Endothelial cell of umbilical vein (primary cell): Measurements from ENCODE around the gene FBXW7. TPM values are rescaled to one million over a fixed set of nuclear protein-coding genes. Genes with fewer than 3 reads are reported as not detected.

Experiments used
- BruUV-seq: library from RNA; stranded (reverse); fragments of 400-500 nt; replicated peaks from 2 replicates; lab custom pipeline; 2021; lab: Mats Ljungman, UMichigan
- CTCF ChIA-PET: fragments of 300-600, 350-600 bp; sonication (Branson Sonifier 250); formaldehyde crosslinking; loops from one replicate; lab custom pipeline; 2021; ENCODE audit warnings: antibody characterized with exemption, inconsistent platforms; lab: Charles Lee
- POLR2A ChIA-PET: fragments of 300-600, 350-600 bp; sonication (Branson Sonifier 250); formaldehyde crosslinking; loops from one replicate; lab custom pipeline; 2021; ENCODE audit warnings: antibody characterized with exemption, inconsistent platforms; lab: Charles Lee
- DNase-seq: peaks from one replicate; pipeline ENCODE4 v3.0.0-alpha.2; 2011; ENCODE audit warnings: low read depth, low spot score
- FAIRE-seq: peaks from 2 replicates; lab custom pipeline; 2011; peaks lifted over from hg19 to GRCh38; lab: Jason Lieb, UNC
- H2AFZ ChIP-seq: 2 replicates; pipeline ENCODE4 v1.6.0; 2012; ENCODE audit warnings: low read depth, low read length, control low read depth, inconsistent platforms
- H3K27ac ChIP-seq: 2 replicates; pipeline ENCODE4 v1.5.1; 2011; ENCODE audit warnings: low read depth, mild to moderate bottlenecking, control low read depth, low read length, moderate library complexity; ENCODE audit not compliant: insufficient read depth
- H3K27me3 ChIP-seq, 2 experiments: 2 replicates each; pipeline versions ENCODE4 v1.6.0 to v1.6.1; 2011; ENCODE audit warnings: low read length in 2 of 2, mixed read lengths in 1 of 2; ENCODE audit not compliant: control insufficient read depth in 2 of 2, insufficient read depth in 2 of 2
- H3K36me3 ChIP-seq, 2 experiments: 2 replicates in 1 of 2; 3 replicates in 1 of 2; pipeline ENCODE4 v1.5.1; 2011; ENCODE audit warnings: low read length in 2 of 2, mild to moderate bottlenecking in 1 of 2, moderate library complexity in 1 of 2; ENCODE audit not compliant: control insufficient read depth in 2 of 2, insufficient read depth in 2 of 2; ENCODE audit errors: extremely low read depth in 1 of 2
- H3K4me1 ChIP-seq: 3 replicates; pipeline ENCODE4 v1.5.1; 2011; ENCODE audit warnings: mild to moderate bottlenecking, low read length; ENCODE audit not compliant: control insufficient read depth, insufficient read depth; ENCODE audit errors: extremely low read depth
- H3K4me2 ChIP-seq: 2 replicates; pipeline ENCODE4 v1.6.1; 2011; ENCODE audit warnings: low read length, control low read depth, mixed read lengths; ENCODE audit not compliant: insufficient read depth
- H3K4me3 ChIP-seq, 3 experiments: fragments of 200-600 bp in 1 of 3; sonication (generic), shearing (Covaris generic) in 1 of 3; replicated peaks in 1 of 3; 2 replicates each; pipeline ENCODE4 v1.5.1; 2011 to 2016; ENCODE audit warnings: control low read depth in 3 of 3, low read length in 3 of 3, mild to moderate bottlenecking in 2 of 3, inconsistent platforms in 1 of 3, low read depth in 1 of 3, moderate library complexity in 1 of 3; ENCODE audit not compliant: insufficient read depth in 1 of 3
- H3K79me2 ChIP-seq: 2 replicates; pipeline ENCODE4 v1.6.0; 2012; ENCODE audit warnings: low read length, inconsistent platforms; ENCODE audit not compliant: control insufficient read depth, insufficient read depth
- H3K9ac ChIP-seq: replicated peaks from 2 replicates; pipeline ENCODE3; 2011; ENCODE audit warnings: low read length, control low read depth; ENCODE audit not compliant: insufficient read depth; ENCODE audit errors: extremely low read depth
- H3K9me1 ChIP-seq: replicated peaks from 3 replicates; pipeline ENCODE4 v1.6.0; 2011; ENCODE audit warnings: mild to moderate bottlenecking, low read length; ENCODE audit not compliant: control insufficient read depth, insufficient read depth; ENCODE audit errors: extremely low read depth
- H3K9me3 ChIP-seq: replicated peaks from 2 replicates; pipeline ENCODE4 v1.5.1; 2012; ENCODE audit warnings: low read length, inconsistent platforms; ENCODE audit not compliant: control insufficient read depth, insufficient read depth
- H4K20me1 ChIP-seq: replicated peaks from 2 replicates; pipeline ENCODE3; 2011; ENCODE audit warnings: mild to moderate bottlenecking, low read length; ENCODE audit not compliant: control insufficient read depth, insufficient read depth; ENCODE audit errors: extremely low read depth
- EZH2 ChIP-seq: IDR thresholded peaks from 2 replicates; pipeline ENCODE4 v1.6.1; 2012; ENCODE audit warnings: borderline replicate concordance, low read depth, mild to moderate bottlenecking, moderate library complexity, low read length, inconsistent platforms; ENCODE audit not compliant: severe bottlenecking
- FOS ChIP-seq: IDR thresholded peaks from 2 replicates; pipeline ENCODE4 v1.6.1; 2011; ENCODE audit warnings: mild to moderate bottlenecking, low read length, moderate library complexity, borderline replicate concordance; ENCODE audit not compliant: insufficient read depth
- GATA2 ChIP-seq: IDR thresholded peaks from 2 replicates; pipeline ENCODE4 v1.7.0; 2011; ENCODE audit warnings: low read depth, mild to moderate bottlenecking, moderate library complexity, mixed read lengths, low read length; ENCODE audit not compliant: insufficient read length, insufficient read depth
- JUN ChIP-seq: IDR thresholded peaks from 2 replicates; pipeline ENCODE4 v1.6.1; 2011; ENCODE audit warnings: borderline replicate concordance, low read depth; ENCODE audit not compliant: insufficient read length, insufficient read depth
- POLR2A ChIP-seq: IDR thresholded peaks from 2 replicates; pipeline ENCODE4 v1.6.1; 2012; ENCODE audit warnings: low read depth, mild to moderate bottlenecking, control low read depth, low read length
- POLR2AphosphoS5 ChIP-seq: IDR thresholded peaks from 2 replicates; pipeline ENCODE4 v1.6.1; 2012; ENCODE audit warnings: low read depth, mild to moderate bottlenecking, control low read depth, low read length, moderate library complexity; ENCODE audit not compliant: insufficient read depth
- dilution Hi-C: fragments of 300-500 bp; cut with MboI; formaldehyde crosslinking; loops from one replicate; pipeline ENCODE4 v1.15.0; 2019; ENCODE audit warnings: low sequenced_read_pairs; ENCODE audit not compliant: extremely low pct_ligation_motif_present
- intact Hi-C: fragments of 100-400 bp; cut with micrococcal nuclease; formaldehyde crosslinking; loops from one replicate; pipeline ENCODE4 v1.10.0; 2022
- polyA plus RNA-seq, 4 experiments: library from polyadenylated mRNA; depleted of rRNA in 3 of 4; stranded (reverse) in 3 of 4; unstranded in 1 of 4; fragments of >200 nt; gene quantifications; 2 replicates each; pipeline versions ENCODE4 v1.2.1 to v1.2.3, GENCODE V29; 2011 to 2012; ENCODE audit warnings: missing spikeins in 1 of 4
- total RNA-seq: library from RNA; stranded (reverse); gene quantifications from 2 replicates; pipeline ENCODE4 v1.2.3, GENCODE V29; 2021
- TF ChIP-seq, protein P1 (sequence below), 2 donors: IDR thresholded peaks; 1 replicate in 1 of 2; 2 replicates in 1 of 2; pipeline ENCODE4 v1.5.1; 2011; ENCODE audit warnings: low read length in 2 of 2, mild to moderate bottlenecking in 2 of 2, moderate library complexity in 2 of 2, control low read depth in 1 of 2, inconsistent platforms in 1 of 2, low read depth in 1 of 2; ENCODE audit not compliant: insufficient read depth in 1 of 2; ENCODE audit errors: extremely low read depth in 1 of 2

FBXW7 gene
- total and polyA plus RNA-seq, 2 donors (not counting 3 experiments of a cell fraction or from before 2014, with no cell fraction given): 7.0 to 28.1 TPM

DNA sequence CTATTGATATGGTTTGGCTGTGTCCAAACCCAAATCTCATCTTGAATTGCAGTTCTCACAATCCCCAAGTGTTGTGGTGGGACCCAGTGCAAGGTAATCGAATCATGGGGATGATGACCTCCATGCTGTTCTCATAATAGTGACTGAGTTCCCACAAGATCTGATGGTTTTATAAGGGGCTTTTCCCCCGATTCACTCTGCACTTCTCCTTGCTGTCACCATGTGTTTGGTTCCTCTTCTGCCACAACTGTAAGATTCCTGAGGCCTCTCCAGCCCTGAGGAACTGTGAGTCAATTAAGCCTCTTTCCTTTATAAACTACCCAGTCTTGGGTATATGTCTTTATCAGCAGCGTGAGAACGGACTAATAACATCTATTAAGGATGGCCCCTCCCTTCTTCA is 68.8 kb downstream of the FBXW7 start:
- no peak overlapping the region for H2AFZ ChIP-seq
- H3K4me1 ChIP-seq: peaks cover 11% of the 10 kb centered on the region
- H3K27me3 ChIP-seq: no peaks in the 10 kb centered on the region
- BruUV-seq: no TSS peak
- H3K9me1 ChIP-seq: peaks cover 2% of the 10 kb centered on the region
- H3K9me3 ChIP-seq: no peaks in the 10 kb centered on the region
- no peak overlapping the region for H3K27ac ChIP-seq
- intact Hi-C loops: no loop called here
- dilution Hi-C loops: no loop called here
- H3K4me3 ChIP-seq: no peak overlapping the region
- TF ChIP-seq FOS (no peak), GATA2 (no peak), POLR2A (no peak), POLR2AphosphoS5 (no peak), JUN (no peak)
- H4K20me1 ChIP-seq: peaks cover 8% of the 10 kb centered on the region
- no peak overlapping the region for H3K9ac ChIP-seq
- no peaks in the 10 kb centered on the region for H3K36me3 ChIP-seq
- CTCF ChIA-PET: interaction anchor here (0.6 kb wide), 1 partner anchor 13 kb away, joined by 3 read pairs; no protein-coding TSS in a partner anchor
- FAIRE-seq (no peak), DNase-seq (no peak)
- H3K79me2 ChIP-seq: peaks cover 34% of the 10 kb centered on the region
- no peak overlapping the region for H3K4me2 ChIP-seq
- POLR2A ChIA-PET: interaction anchor here (0.7 kb wide), 1 partner anchor 1217 kb away, joined by 3 read pairs; no protein-coding TSS in a partner anchor

GRCh38 chr4:152464030-152464823 is 71.7 kb downstream of the FBXW7 start:
- CTCF ChIA-PET: interaction anchor here (1.0 to 2.9 kb wide), 3 partner anchors 9 to 37 kb away, joined by 5 to 21 read pairs (median 15); no protein-coding TSS in a partner anchor
- H2AFZ ChIP-seq: no peak overlapping the region
- H4K20me1 ChIP-seq: peaks cover 8% of the 10 kb centered on the region
- no peaks in the 10 kb centered on the region for H3K9me3 ChIP-seq
- no peaks in the 10 kb centered on the region for H3K36me3 ChIP-seq
- H3K4me2 ChIP-seq: peak overlapping the region; percentile 33
- POLR2A ChIA-PET: no interaction called here
- intact Hi-C loops: no loop called here
- H3K27me3 ChIP-seq: no peaks in the 10 kb centered on the region
- peaks cover 27% of the 10 kb centered on the region for H3K79me2 ChIP-seq
- DNase-seq (peak; percentile 31), FAIRE-seq (peak; percentile 48)
- no peak overlapping the region for H3K9ac ChIP-seq
- peaks cover 11% of the 10 kb centered on the region for H3K4me1 ChIP-seq
- TF ChIP-seq EZH2: no peak
- TF ChIP-seq FOS: no peak
- TF ChIP-seq, protein P1, sequence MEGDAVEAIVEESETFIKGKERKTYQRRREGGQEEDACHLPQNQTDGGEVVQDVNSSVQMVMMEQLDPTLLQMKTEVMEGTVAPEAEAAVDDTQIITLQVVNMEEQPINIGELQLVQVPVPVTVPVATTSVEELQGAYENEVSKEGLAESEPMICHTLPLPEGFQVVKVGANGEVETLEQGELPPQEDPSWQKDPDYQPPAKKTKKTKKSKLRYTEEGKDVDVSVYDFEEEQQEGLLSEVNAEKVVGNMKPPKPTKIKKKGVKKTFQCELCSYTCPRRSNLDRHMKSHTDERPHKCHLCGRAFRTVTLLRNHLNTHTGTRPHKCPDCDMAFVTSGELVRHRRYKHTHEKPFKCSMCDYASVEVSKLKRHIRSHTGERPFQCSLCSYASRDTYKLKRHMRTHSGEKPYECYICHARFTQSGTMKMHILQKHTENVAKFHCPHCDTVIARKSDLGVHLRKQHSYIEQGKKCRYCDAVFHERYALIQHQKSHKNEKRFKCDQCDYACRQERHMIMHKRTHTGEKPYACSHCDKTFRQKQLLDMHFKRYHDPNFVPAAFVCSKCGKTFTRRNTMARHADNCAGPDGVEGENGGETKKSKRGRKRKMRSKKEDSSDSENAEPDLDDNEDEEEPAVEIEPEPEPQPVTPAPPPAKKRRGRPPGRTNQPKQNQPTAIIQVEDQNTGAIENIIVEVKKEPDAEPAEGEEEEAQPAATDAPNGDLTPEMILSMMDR (IDR thresholded peaks at IDR 0.05; ENCODE audit: extremely low read depth in 1 of 2, insufficient read depth in 1 of 2, low read depth in 1 of 2, low read length in 2 of 2): no peak
- peak; percentile 13 for TF ChIP-seq GATA2
- TF ChIP-seq JUN: no peak
- no peak overlapping the region for H3K27ac ChIP-seq
- dilution Hi-C loops: no loop called here
- no TSS peak for BruUV-seq
- H3K9me1 ChIP-seq: no peaks in the 10 kb centered on the region
- H3K4me3 ChIP-seq: no peak overlapping the region
